Left ventricle myocardium inferior (tissue), 1 donor: Measurements from ENCODE around the gene KIF2A. TPM values are rescaled to one million over a fixed set of nuclear protein-coding genes. Genes with fewer than 3 reads are reported as not detected.
"Not testable (repeated sequence)": the region's sequence is repeated elsewhere in the genome, so short reads cannot be mapped to it uniquely, and the experiment has no call there.

ENCODE experiments used
- DNase-seq: peaks from one replicate; pipeline ENCODE4 v3.0.0-alpha.2; 2020
- H3K27ac ChIP-seq: fragments of 200-600 bp; replicated peaks from 2 replicates; pipeline ENCODE4 v1.8.0; 2021
- H3K27me3 ChIP-seq: fragments of 200-600 bp; 2 replicates; pipeline ENCODE4 v1.8.0; 2021; ENCODE audit warnings: low read depth
- H3K36me3 ChIP-seq: fragments of 200-600 bp; 2 replicates; pipeline ENCODE4 v1.8.0; 2021
- H3K4me1 ChIP-seq: fragments of 200-600 bp; 2 replicates; pipeline ENCODE4 v1.8.0; 2021
- H3K4me3 ChIP-seq: fragments of 200-600 bp; 2 replicates; pipeline ENCODE4 v1.8.0; 2021; ENCODE audit warnings: mild to moderate bottlenecking, moderate library complexity
- H3K9me3 ChIP-seq: fragments of 200-600 bp; replicated peaks from 2 replicates; pipeline ENCODE4 v1.8.0; 2021
- CTCF ChIP-seq: fragments of 200-600 bp; IDR thresholded peaks from 2 replicates; pipeline ENCODE4 v1.8.0; 2021; ENCODE audit warnings: antibody characterized with exemption, mild to moderate bottlenecking, borderline replicate concordance
- intact Hi-C: fragments of 100-400 bp; cut with micrococcal nuclease; formaldehyde crosslinking; loops from one replicate; pipeline ENCODE4 v1.11.0; 2022
- total RNA-seq: library from RNA; stranded (reverse); fragmentation: NEBNext Ultra II Directional; extraction: Animal tissue kit (Norgen Biotek cat#: 25700); gene quantifications from one replicate; pipeline ENCODE4 v1.2.1, GENCODE V29; 2021
- donor health status: DM: no; HTN: yes; CAD: no; lungs with severe emphysema.

KIF2A gene
- total RNA-seq, 1 donor from 2014 or later: 9.7 TPM

DNA sequence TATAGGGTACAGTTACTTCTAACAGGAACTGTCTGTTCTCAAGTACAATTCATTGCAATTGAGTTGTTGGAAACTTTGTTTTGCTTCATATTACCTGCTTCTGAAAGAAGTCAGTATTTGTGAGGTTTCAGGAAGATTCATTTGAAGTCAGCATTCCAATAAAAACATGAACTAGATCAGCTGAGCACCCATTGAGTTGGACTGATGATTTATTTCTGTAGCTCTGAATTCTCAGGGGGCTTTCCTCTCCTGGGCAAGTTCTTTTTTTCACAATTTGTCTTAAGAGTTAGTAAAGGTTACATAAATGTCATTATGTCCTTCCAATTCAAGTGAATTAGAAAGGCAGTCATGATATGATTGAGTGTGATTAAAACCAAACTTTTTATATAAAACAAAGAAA, 16.2 kb upstream of the KIF2A start:
- Histone ChIP-seq H3K4me1 (no peaks in the 10 kb centered on the region), H3K9me3 (peaks cover 6% of the 10 kb centered on the region), H3K4me3 (no peak overlapping the region), H3K27ac (no peak overlapping the region), H3K27me3 (no peaks in the 10 kb centered on the region), H3K36me3 (no peaks in the 10 kb centered on the region)
- no peak for DNase-seq
- intact Hi-C loops: no loop called here
- no peak for TF ChIP-seq CTCF

DNA sequence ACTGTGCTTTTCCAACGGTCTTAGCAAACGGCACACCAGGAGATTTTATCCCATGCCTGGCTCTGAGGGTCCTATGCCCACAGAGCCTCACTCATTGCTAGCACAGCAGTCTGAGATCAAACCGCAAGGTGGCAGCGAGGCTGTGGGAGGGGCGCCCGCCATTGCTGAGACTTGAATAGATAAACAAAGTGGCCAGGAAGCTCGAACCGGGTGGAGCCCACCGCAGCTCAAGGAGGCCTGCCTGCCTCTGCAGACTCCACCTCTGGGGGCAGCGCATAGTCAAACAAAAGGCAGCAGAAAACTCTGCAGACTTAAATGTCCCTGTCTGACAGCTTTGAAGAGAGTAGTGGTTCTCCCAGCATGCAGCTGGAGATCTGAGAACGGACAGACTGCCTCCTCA, 14.2 kb upstream of the KIF2A start:
- DNase-seq, H3K4me1 ChIP-seq, H3K27me3 ChIP-seq, H3K36me3 ChIP-seq, H3K9me3 ChIP-seq, H3K4me3 ChIP-seq, H3K27ac ChIP-seq, intact Hi-C loops: not testable (repeated sequence)

- no peak for TF ChIP-seq CTCF
- no peak overlapping the region for H3K4me3 ChIP-seq
- no peak overlapping the region for H3K27ac ChIP-seq
- DNase-seq: no peak
- intact Hi-C loops: no loop called here
- H3K9me3 ChIP-seq: no peaks in the 10 kb centered on the region
- no peaks in the 10 kb centered on the region for H3K36me3 ChIP-seq
- no peaks in the 10 kb centered on the region for H3K4me1 ChIP-seq
- H3K27me3 ChIP-seq: no peaks in the 10 kb centered on the region
These were observed 9.0 kb upstream of the KIF2A start for GRCh38 chr5:62296998-62297397.

DNA sequence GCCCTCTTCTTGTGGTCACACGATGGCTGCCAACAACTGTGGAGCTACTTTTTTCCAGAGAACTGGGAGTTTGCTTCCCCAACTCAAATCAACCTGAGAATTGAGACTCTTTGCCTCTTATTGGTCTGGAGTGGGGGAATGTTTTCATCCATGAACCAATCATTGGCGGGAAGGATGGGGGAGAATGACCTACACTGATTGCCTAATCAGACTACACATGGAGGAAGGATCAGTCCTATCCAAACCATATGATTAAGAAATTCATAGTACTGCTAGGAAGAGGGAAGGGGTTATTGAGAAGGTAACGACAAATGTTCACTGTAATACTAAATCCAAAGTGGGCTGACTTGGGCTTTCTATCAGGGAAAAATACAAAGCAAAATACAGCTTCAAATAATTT, 7.9 kb upstream of the KIF2A start:
- no peaks in the 10 kb centered on the region for H3K4me1 ChIP-seq
- DNase-seq: no peak
- no peaks in the 10 kb centered on the region for H3K36me3 ChIP-seq
- no peak overlapping the region for H3K27ac ChIP-seq
- H3K27me3 ChIP-seq: no peaks in the 10 kb centered on the region
- intact Hi-C loops: no loop called here
- H3K9me3 ChIP-seq: no peaks in the 10 kb centered on the region
- no peak overlapping the region for H3K4me3 ChIP-seq
- no peak for TF ChIP-seq CTCF

- Histone ChIP-seq H3K36me3 (no peaks in the 10 kb centered on the region), H3K27ac (no peak overlapping the region), H3K4me3 (no peak overlapping the region), H3K9me3 (no peaks in the 10 kb centered on the region), H3K4me1 (no peaks in the 10 kb centered on the region), H3K27me3 (no peaks in the 10 kb centered on the region)
- no peak for TF ChIP-seq CTCF
- intact Hi-C loops: no loop called here
- no peak for DNase-seq
These were observed 6.9 kb upstream of the KIF2A start for GRCh38 chr5:62299101-62299500.

- intact Hi-C loops: no loop called here
- H3K27me3 ChIP-seq: no peaks in the 10 kb centered on the region
- DNase-seq: no peak
- no peak for TF ChIP-seq CTCF
- no peaks in the 10 kb centered on the region for H3K36me3 ChIP-seq
- no peak overlapping the region for H3K27ac ChIP-seq
- H3K4me3 ChIP-seq: no peak overlapping the region
- no peaks in the 10 kb centered on the region for H3K4me1 ChIP-seq
- no peaks in the 10 kb centered on the region for H3K9me3 ChIP-seq
These were observed 6.4 kb upstream of the KIF2A start for GRCh38 chr5:62299600-62299999.
